Calu3 (cell line): ENCODE data around the gene PCLAF. TPM values are rescaled to one million over a fixed set of nuclear protein-coding genes. Genes with fewer than 3 reads are reported as not detected.

ENCODE experiments used
- BruUV-seq: library from RNA; stranded (reverse); fragments of 400-500 nt; replicated peaks from 2 replicates; lab custom pipeline; 2021; lab: Mats Ljungman, UMichigan
- CTCF ChIA-PET: fragments of 300-600 bp; sonication (Branson Sonifier 250); formaldehyde crosslinking; loops from one replicate; lab custom pipeline; 2022; ENCODE audit warnings: antibody characterized with exemption; lab: Charles Lee
- DNase-seq: peaks from one replicate; pipeline ENCODE4 v3.0.0; 2022
- H3K27ac Mint-ChIP-seq: one replicate; pipeline ENCODE4 v1.8.0; 2022; ENCODE audit warnings: mixed read lengths; ENCODE audit not compliant: unreplicated experiment
- H3K27me3 Mint-ChIP-seq: one replicate; pipeline ENCODE4 v1.8.0; 2022; ENCODE audit warnings: mixed read lengths; ENCODE audit not compliant: unreplicated experiment
- H3K36me3 Mint-ChIP-seq: one replicate; pipeline ENCODE4 v1.8.0; 2022; ENCODE audit warnings: mild to moderate bottlenecking, moderate library complexity, mixed read lengths; ENCODE audit not compliant: insufficient read depth, unreplicated experiment
- H3K4me1 Mint-ChIP-seq: one replicate; pipeline ENCODE4 v1.8.0; 2022; ENCODE audit warnings: mild to moderate bottlenecking, low read depth, mixed read lengths; ENCODE audit not compliant: unreplicated experiment
- H3K4me3 Mint-ChIP-seq: one replicate; pipeline ENCODE4 v1.8.0; 2022; ENCODE audit warnings: mild to moderate bottlenecking, low read depth, moderate library complexity, mixed read lengths; ENCODE audit not compliant: unreplicated experiment
- H3K9me3 Mint-ChIP-seq: one replicate; pipeline ENCODE4 v1.8.0; 2022; ENCODE audit warnings: low read depth, mixed read lengths; ENCODE audit not compliant: unreplicated experiment
- intact Hi-C: fragments of 100-400 bp; cut with micrococcal nuclease; formaldehyde crosslinking; loops from one replicate; pipeline ENCODE4 v1.10.0; 2022; ENCODE audit not compliant: unreplicated experiment
- total RNA-seq: library from RNA; stranded (reverse); gene quantifications from 2 replicates; pipeline ENCODE4 v1.2.3, GENCODE V29; 2022
- TF ChIP-seq, protein P1 (sequence below): fragments of 200-600 bp; IDR thresholded peaks from one replicate; pipeline ENCODE4 v1.8.0; 2022; ENCODE audit warnings: antibody characterized with exemption; ENCODE audit not compliant: unreplicated experiment

The PCLAF gene
- total RNA-seq, 1 experiment from 2014 or later, result 53.0 TPM

DNA sequence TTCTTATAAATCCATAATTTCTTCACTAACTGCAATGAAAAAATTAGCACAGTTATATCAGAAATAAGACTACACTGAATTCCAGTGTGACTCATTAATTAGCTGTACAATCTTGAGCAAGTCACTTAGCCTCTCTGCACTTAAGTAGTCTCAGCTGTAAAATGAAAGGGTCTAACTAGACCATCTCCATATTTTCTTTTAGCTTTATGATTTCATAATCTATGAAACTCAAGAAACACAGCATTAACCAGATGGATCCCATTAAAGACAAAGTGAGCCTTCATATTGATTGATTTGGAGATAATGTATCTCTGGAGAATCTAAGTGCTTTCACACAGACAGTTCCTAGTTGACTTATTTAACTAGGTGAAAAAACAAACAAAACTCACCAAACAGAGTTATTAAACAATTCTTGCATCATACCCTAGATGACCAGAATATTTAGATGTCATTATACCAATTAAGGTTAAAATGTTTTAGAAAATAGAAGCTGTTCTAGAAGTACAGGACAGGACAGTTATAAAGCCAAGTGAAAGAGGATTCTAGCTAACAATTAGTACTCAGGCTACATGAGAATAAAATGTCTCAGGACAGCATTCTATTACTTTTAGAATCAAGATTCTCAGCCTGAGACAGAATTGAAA is 36.5 kb downstream of the PCLAF start:
- intact Hi-C loops, result no loop called here
- Mint-ChIP-seq H3K27me3 (no peaks in the 10 kb centered on the region), H3K4me1 (peaks cover 18% of the 10 kb centered on the region), H3K4me3 (no peak overlapping the region), H3K27ac (no peak overlapping the region), H3K9me3 (no peaks in the 10 kb centered on the region), H3K36me3 (peaks cover 4% of the 10 kb centered on the region)
- CTCF ChIA-PET, result no interaction called here
- no peak for DNase-seq
- no TSS peak for BruUV-seq
- TF ChIP-seq, protein P1, sequence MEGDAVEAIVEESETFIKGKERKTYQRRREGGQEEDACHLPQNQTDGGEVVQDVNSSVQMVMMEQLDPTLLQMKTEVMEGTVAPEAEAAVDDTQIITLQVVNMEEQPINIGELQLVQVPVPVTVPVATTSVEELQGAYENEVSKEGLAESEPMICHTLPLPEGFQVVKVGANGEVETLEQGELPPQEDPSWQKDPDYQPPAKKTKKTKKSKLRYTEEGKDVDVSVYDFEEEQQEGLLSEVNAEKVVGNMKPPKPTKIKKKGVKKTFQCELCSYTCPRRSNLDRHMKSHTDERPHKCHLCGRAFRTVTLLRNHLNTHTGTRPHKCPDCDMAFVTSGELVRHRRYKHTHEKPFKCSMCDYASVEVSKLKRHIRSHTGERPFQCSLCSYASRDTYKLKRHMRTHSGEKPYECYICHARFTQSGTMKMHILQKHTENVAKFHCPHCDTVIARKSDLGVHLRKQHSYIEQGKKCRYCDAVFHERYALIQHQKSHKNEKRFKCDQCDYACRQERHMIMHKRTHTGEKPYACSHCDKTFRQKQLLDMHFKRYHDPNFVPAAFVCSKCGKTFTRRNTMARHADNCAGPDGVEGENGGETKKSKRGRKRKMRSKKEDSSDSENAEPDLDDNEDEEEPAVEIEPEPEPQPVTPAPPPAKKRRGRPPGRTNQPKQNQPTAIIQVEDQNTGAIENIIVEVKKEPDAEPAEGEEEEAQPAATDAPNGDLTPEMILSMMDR, result no peak

DNA sequence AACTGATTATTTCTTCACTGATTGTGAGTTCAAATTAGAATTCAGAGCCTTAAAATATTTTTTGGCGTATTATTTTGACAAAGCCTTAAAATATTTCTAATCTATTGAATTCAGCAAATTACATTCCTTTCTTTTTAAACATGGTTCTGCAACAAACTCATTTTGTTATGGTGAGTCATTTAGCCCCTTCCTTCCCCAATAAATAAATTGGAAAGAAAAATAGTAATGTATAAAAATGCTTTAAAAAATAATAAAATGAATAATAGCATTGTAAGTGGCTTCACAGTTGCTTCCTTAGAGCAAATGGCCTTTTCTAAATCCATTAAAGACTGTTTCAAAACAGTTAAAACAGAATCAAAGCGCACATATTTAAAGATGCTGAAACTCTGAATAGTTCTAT is 37.4 kb downstream of the PCLAF start:
- Mint-ChIP-seq H3K27me3 (no peaks in the 10 kb centered on the region), H3K27ac (no peak overlapping the region), H3K4me1 (peaks cover 18% of the 10 kb centered on the region), H3K4me3 (no peak overlapping the region), H3K9me3 (no peaks in the 10 kb centered on the region), H3K36me3 (peaks cover 4% of the 10 kb centered on the region)
- BruUV-seq, result no TSS peak
- intact Hi-C loops, result no loop called here
- TF ChIP-seq, protein P1, result no peak
- CTCF ChIA-PET, result no interaction called here
- no peak for DNase-seq

DNA sequence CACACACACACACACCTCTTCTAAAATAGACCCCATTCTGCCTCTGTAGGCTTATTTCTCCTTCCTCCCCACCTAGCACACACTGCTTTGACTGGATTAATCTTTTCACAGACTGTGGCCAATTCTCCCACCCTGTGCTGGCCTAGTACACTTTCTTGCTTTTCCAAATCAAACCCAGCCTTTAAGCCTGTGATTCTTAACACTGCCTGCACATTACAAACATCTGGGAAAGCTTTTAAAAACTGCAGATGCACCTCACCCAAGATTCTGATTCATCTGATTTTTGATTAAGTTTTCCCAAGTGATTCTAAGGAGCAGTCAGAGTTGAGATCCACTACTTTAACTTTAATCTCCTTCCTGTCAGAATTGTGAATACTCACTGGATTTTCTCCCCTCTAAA is 38.0 kb downstream of the PCLAF start:
- peaks cover 4% of the 10 kb centered on the region for H3K36me3 Mint-ChIP-seq
- no TSS peak for BruUV-seq
- H3K4me1 Mint-ChIP-seq, result peaks cover 18% of the 10 kb centered on the region
- no peaks in the 10 kb centered on the region for H3K27me3 Mint-ChIP-seq
- no peak overlapping the region for H3K4me3 Mint-ChIP-seq
- H3K9me3 Mint-ChIP-seq, result no peaks in the 10 kb centered on the region
- DNase-seq, result no peak
- TF ChIP-seq, protein P1, result no peak
- intact Hi-C loops, result no loop called here
- CTCF ChIA-PET, result no interaction called here
- no peak overlapping the region for H3K27ac Mint-ChIP-seq

DNA sequence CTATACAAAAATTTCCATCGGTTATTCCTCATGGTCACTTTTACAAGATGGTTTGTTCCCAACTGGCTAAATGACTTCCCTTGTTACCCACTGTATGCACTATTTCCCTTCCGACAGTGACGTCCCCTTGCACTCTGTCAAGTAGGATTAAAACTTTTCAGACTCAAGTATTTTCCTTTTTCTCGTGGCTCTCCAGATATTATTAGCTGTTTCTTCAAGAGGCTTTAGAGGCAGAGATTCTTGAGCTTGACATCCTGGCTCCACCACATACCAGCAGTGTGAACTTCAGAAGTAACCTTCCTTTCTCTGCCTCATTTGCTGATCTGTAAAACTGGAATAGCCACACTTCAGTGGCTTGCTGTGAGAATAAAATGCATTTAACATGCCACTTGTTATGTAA is 39.3 kb downstream of the PCLAF start:
- peaks cover 11% of the 10 kb centered on the region for H3K4me1 Mint-ChIP-seq
- intact Hi-C loops, result no loop called here
- H3K9me3 Mint-ChIP-seq, result no peaks in the 10 kb centered on the region
- no peak overlapping the region for H3K4me3 Mint-ChIP-seq
- H3K36me3 Mint-ChIP-seq, result no peaks in the 10 kb centered on the region
- no peak overlapping the region for H3K27ac Mint-ChIP-seq
- no peaks in the 10 kb centered on the region for H3K27me3 Mint-ChIP-seq
- no peak for DNase-seq
- BruUV-seq, result no TSS peak
- TF ChIP-seq, protein P1, result no peak
- CTCF ChIA-PET, result no interaction called here
